ENCODE results near the gene TAS2R31. TPM values are rescaled to one million over a fixed set of nuclear protein-coding genes. Genes with fewer than 3 reads are reported as not detected.
A peak's percentile ranks its signal among the peaks of the same experiment; 100 is the strongest.

The TAS2R31 gene
- total and polyA plus RNA-seq, 2 of the 13 experiments (the other 11 are each of a cell fraction or from before 2014, with no cell fraction given), result 0.96 to 6.5 TPM

DNA sequence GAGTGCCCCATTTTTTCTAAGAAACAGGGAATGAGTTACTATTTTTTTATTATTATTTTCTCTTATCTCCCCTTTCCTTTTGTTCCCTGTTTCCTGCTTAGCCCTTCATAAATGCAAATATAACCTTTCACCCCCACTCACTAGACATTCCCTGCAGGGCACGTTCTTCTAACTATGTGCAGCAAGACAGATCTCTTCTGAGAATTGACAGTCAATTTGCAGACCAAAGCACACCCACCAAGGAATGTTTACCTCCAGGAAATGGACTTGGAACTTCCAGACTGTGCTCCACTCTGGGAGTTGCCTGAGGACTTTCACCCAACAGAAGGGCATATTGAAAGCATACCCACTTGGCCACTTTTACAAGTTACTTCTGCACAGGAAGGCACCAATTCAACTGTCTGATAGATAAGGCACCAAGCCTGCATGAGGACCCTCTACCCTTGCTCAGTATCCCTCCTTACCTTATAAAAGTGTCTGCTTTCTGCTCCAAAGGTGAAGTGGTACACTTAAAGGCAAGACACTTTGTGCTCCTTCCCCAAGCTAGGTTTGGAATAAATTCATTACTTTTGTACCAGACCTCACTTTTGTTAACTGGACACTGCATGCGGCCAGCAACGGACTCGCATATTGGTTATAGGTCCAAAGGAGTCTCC lies 15.3 kb downstream of the TAS2R31 start (continued):
- TF ChIP-seq ZSCAN20 (CRISPR knock-in tag; IDR thresholded peaks at IDR 0.05; ENCODE audit: borderline replicate concordance) (no peak), CEBPG (CRISPR knock-in tag; IDR thresholded peaks at IDR 0.05) (peak; percentile 55), ZNF75D (CRISPR knock-in tag; IDR thresholded peaks at IDR 0.05; ENCODE audit: borderline replicate concordance) (no peak), BCL6 (CRISPR knock-in tag; IDR thresholded peaks at IDR 0.05) (peak; percentile 89), KDM6A (CRISPR knock-in tag; IDR thresholded peaks at IDR 0.05; ENCODE audit: low read depth) (peak; percentile 86), MAFK (conservative IDR thresholded peaks at IDR 0.05 in 1 of 2, IDR thresholded peaks at IDR 0.05 in 1 of 2; ENCODE audit: low read length in 2 of 2) (no peak), HDAC1 (CRISPR knock-in tag; IDR thresholded peaks at IDR 0.05) (peak; percentile 89), NR2F2 (IDR thresholded peaks at IDR 0.05; ENCODE audit: borderline replicate concordance, low read depth) (peak; percentile 82), ERF (CRISPR knock-in tag; IDR thresholded peaks at IDR 0.05) (peak; percentile 63), FOXP1 (IDR thresholded peaks at IDR 0.05) (no peak), FOXP1 (CRISPR knock-in tag; IDR thresholded peaks at IDR 0.05) (peak; percentile 82), ZFP36L2 (CRISPR knock-in tag; IDR thresholded peaks at IDR 0.05) (no peak), TEAD2 (CRISPR knock-in tag; IDR thresholded peaks at IDR 0.05) (no peak), SOX6 (IDR thresholded peaks at IDR 0.05) (no peak), SOX6 (CRISPR knock-in tag; IDR thresholded peaks at IDR 0.05) (peak; percentile 95)
- TF ChIP-seq, protein P1, sequence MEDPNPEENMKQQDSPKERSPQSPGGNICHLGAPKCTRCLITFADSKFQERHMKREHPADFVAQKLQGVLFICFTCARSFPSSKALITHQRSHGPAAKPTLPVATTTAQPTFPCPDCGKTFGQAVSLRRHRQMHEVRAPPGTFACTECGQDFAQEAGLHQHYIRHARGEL (CRISPR knock-in tag; IDR thresholded peaks at IDR 0.05), result no peak
- TF ChIP-seq, protein P2, sequence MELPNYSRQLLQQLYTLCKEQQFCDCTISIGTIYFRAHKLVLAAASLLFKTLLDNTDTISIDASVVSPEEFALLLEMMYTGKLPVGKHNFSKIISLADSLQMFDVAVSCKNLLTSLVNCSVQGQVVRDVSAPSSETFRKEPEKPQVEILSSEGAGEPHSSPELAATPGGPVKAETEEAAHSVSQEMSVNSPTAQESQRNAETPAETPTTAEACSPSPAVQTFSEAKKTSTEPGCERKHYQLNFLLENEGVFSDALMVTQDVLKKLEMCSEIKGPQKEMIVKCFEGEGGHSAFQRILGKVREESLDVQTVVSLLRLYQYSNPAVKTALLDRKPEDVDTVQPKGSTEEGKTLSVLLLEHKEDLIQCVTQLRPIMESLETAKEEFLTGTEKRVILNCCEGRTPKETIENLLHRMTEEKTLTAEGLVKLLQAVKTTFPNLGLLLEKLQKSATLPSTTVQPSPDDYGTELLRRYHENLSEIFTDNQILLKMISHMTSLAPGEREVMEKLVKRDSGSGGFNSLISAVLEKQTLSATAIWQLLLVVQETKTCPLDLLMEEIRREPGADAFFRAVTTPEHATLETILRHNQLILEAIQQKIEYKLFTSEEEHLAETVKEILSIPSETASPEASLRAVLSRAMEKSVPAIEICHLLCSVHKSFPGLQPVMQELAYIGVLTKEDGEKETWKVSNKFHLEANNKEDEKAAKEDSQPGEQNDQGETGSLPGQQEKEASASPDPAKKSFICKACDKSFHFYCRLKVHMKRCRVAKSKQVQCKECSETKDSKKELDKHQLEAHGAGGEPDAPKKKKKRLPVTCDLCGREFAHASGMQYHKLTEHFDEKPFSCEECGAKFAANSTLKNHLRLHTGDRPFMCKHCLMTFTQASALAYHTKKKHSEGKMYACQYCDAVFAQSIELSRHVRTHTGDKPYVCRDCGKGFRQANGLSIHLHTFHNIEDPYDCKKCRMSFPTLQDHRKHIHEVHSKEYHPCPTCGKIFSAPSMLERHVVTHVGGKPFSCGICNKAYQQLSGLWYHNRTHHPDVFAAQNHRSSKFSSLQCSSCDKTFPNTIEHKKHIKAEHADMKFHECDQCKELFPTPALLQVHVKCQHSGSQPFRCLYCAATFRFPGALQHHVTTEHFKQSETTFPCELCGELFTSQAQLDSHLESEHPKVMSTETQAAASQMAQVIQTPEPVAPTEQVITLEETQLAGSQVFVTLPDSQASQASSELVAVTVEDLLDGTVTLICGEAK (IDR thresholded peaks at IDR 0.05), result no peak
- TF ChIP-seq, protein P2 (CRISPR knock-in tag; IDR thresholded peaks at IDR 0.05), result no peak; the same call in 1 of the 2 replicates
- TF ChIP-seq, protein P3, sequence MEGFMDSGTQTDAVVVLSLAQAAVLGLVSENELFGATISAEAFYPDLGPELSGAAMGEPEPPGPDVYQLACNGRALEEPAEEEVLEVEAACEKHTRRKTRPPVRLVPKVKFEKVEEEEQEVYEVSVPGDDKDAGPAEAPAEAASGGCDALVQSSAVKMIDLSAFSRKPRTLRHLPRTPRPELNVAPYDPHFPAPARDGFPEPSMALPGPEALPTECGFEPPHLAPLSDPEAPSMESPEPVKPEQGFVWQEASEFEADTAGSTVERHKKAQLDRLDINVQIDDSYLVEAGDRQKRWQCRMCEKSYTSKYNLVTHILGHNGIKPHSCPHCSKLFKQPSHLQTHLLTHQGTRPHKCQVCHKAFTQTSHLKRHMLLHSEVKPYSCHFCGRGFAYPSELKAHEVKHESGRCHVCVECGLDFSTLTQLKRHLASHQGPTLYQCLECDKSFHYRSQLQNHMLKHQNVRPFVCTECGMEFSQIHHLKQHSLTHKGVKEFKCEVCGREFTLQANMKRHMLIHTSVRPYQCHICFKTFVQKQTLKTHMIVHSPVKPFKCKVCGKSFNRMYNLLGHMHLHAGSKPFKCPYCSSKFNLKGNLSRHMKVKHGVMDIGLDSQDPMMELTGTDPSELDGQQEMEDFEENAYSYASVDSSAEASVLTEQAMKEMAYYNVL (CRISPR knock-in tag; IDR thresholded peaks at IDR 0.05; ENCODE audit: borderline replicate concordance), result peak; percentile 88; the same call in 1 of the 2 replicates
- TF ChIP-seq, protein P4, sequence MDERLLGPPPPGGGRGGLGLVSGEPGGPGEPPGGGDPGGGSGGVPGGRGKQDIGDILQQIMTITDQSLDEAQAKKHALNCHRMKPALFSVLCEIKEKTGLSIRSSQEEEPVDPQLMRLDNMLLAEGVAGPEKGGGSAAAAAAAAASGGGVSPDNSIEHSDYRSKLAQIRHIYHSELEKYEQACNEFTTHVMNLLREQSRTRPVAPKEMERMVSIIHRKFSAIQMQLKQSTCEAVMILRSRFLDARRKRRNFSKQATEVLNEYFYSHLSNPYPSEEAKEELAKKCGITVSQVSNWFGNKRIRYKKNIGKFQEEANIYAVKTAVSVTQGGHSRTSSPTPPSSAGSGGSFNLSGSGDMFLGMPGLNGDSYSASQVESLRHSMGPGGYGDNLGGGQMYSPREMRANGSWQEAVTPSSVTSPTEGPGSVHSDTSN (CRISPR knock-in tag; IDR thresholded peaks at IDR 0.05), result no peak; the same call in 1 of the 2 replicates
